ENCODE measurements around the gene DYRK1A. TPM values are rescaled to one million over a fixed set of nuclear protein-coding genes. Genes with fewer than 3 reads are reported as not detected.
"Not testable (repeated sequence)": the region's sequence is repeated elsewhere in the genome, so short reads cannot be mapped to it uniquely, and the experiment has no call there.

Gene DYRK1A
- total and polyA plus RNA-seq, 2 experiments from 2014 or later: 4.2 to 61.7 TPM

- Histone ChIP-seq H3K36me3 (no peaks in the 10 kb centered on the region), H3K4me1 (ENCODE audit: low read depth) (peaks cover 5% of the 10 kb centered on the region), H3K27ac (peak overlapping the region; percentile 95), H3K4me3 (no peak overlapping the region), H3K9me3 (ENCODE audit: low read depth) (no peaks in the 10 kb centered on the region), H3K27me3 (no peaks in the 10 kb centered on the region)
- DNase-seq (ENCODE audit: low read depth in 1 of 2, low spot score in 1 of 2): no peak
- TF ChIP-seq CTCF (IDR thresholded peaks at IDR 0.05; ENCODE audit: low read depth, low read length): no peak
These were observed 170.9 kb downstream of the DYRK1A start for GRCh38 chr21:37537391-37537996.

- no peaks in the 10 kb centered on the region for H3K27me3 ChIP-seq
- peak overlapping the region; percentile 82 for H3K27ac ChIP-seq
- DNase-seq (ENCODE audit: low read depth in 1 of 2, low spot score in 1 of 2): no peak
- H3K4me3 ChIP-seq: no peak overlapping the region
- H3K36me3 ChIP-seq: no peaks in the 10 kb centered on the region
- H3K4me1 ChIP-seq (ENCODE audit: low read depth): peaks cover 5% of the 10 kb centered on the region
- no peak for TF ChIP-seq CTCF (IDR thresholded peaks at IDR 0.05; ENCODE audit: low read depth, low read length)
- no peaks in the 10 kb centered on the region for H3K9me3 ChIP-seq (ENCODE audit: low read depth)
These were observed 172.5 kb downstream of the DYRK1A start for GRCh38 chr21:37538971-37539590.

GRCh38 chr21:37541128-37541527 is 174.6 kb downstream of the DYRK1A start:
- not testable (repeated sequence) for H3K27me3 ChIP-seq; H3K36me3 ChIP-seq; H3K4me1 ChIP-seq (ENCODE audit: low read depth); H3K4me3 ChIP-seq; H3K27ac ChIP-seq; DNase-seq (ENCODE audit: low read depth in 1 of 2, low spot score in 1 of 2); H3K9me3 ChIP-seq (ENCODE audit: low read depth)

GRCh38 chr21:37542512-37542911 is 175.9 kb downstream of the DYRK1A start:
- peaks cover 5% of the 10 kb centered on the region for H3K4me1 ChIP-seq (ENCODE audit: low read depth)
- H3K9me3 ChIP-seq (ENCODE audit: low read depth): no peaks in the 10 kb centered on the region
- no peaks in the 10 kb centered on the region for H3K27me3 ChIP-seq
- H3K36me3 ChIP-seq: no peaks in the 10 kb centered on the region
- no peak for TF ChIP-seq CTCF (IDR thresholded peaks at IDR 0.05; ENCODE audit: low read depth, low read length)
- DNase-seq (ENCODE audit: low read depth in 1 of 2, low spot score in 1 of 2): no peak
- no peak overlapping the region for H3K4me3 ChIP-seq
- no peak overlapping the region for H3K27ac ChIP-seq

GRCh38 chr21:37546299-37546908 is 179.8 kb downstream of the DYRK1A start:
- H3K9me3 ChIP-seq (ENCODE audit: low read depth): no peaks in the 10 kb centered on the region
- H3K27me3 ChIP-seq: no peaks in the 10 kb centered on the region
- H3K4me3 ChIP-seq: no peak overlapping the region
- no peak overlapping the region for H3K27ac ChIP-seq
- DNase-seq (ENCODE audit: low read depth in 1 of 2, low spot score in 1 of 2): no peak
- H3K4me1 ChIP-seq (ENCODE audit: low read depth): peaks cover 11% of the 10 kb centered on the region
- TF ChIP-seq CTCF (IDR thresholded peaks at IDR 0.05; ENCODE audit: low read depth, low read length): no peak
- H3K36me3 ChIP-seq: no peaks in the 10 kb centered on the region

GRCh38 chr21:37546949-37547614 is 180.5 kb downstream of the DYRK1A start:
- Histone ChIP-seq H3K9me3 (ENCODE audit: low read depth) (no peaks in the 10 kb centered on the region), H3K36me3 (no peaks in the 10 kb centered on the region), H3K27ac (no peak overlapping the region), H3K27me3 (no peaks in the 10 kb centered on the region), H3K4me3 (no peak overlapping the region), H3K4me1 (ENCODE audit: low read depth) (peaks cover 18% of the 10 kb centered on the region)
- peak in 1 of 2 donors; percentile 26 for DNase-seq (ENCODE audit: low read depth in 1 of 2, low spot score in 1 of 2)
- no peak for TF ChIP-seq CTCF (IDR thresholded peaks at IDR 0.05; ENCODE audit: low read depth, low read length)

Measured in cardiac muscle cell (in vitro differentiated cells and primary cell).